Fibroblast of villous mesenchyme (primary cell): ENCODE measurements around the gene RASSF6. TPM values are rescaled to one million over a fixed set of nuclear protein-coding genes. Genes with fewer than 3 reads are reported as not detected.
"Not testable (repeated sequence)": the region's sequence is repeated elsewhere in the genome, so short reads cannot be mapped to it uniquely, and the experiment has no call there.

ENCODE experiments used
- DNase-seq: peaks from one replicate; pipeline ENCODE4 v3.0.0-alpha.2; 2010; ENCODE audit warnings: low read depth
- H3K4me3 ChIP-seq: 2 replicates; pipeline ENCODE4 v1.5.1; 2011; ENCODE audit warnings: low read depth, mild to moderate bottlenecking, low read length
- total RNA-seq: library from RNA; depleted of rRNA; stranded (reverse); fragments of >200 nt; gene quantifications from 2 replicates; pipeline ENCODE4 v1.2.3, GENCODE V29; 2012
- TF ChIP-seq, protein P1 (sequence below): IDR thresholded peaks from 2 replicates; pipeline ENCODE4 v1.5.1; 2012; ENCODE audit warnings: low read depth, mild to moderate bottlenecking, low read length; ENCODE audit not compliant: insufficient read depth

Gene RASSF6, protein sequence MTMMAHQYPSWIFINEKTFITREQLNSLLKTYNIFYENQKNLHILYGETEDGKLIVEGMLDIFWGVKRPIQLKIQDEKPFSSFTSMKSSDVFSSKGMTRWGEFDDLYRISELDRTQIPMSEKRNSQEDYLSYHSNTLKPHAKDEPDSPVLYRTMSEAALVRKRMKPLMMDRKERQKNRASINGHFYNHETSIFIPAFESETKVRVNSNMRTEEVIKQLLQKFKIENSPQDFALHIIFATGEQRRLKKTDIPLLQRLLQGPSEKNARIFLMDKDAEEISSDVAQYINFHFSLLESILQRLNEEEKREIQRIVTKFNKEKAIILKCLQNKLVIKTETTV
- not detected in 2 replicates for total RNA-seq

DNA sequence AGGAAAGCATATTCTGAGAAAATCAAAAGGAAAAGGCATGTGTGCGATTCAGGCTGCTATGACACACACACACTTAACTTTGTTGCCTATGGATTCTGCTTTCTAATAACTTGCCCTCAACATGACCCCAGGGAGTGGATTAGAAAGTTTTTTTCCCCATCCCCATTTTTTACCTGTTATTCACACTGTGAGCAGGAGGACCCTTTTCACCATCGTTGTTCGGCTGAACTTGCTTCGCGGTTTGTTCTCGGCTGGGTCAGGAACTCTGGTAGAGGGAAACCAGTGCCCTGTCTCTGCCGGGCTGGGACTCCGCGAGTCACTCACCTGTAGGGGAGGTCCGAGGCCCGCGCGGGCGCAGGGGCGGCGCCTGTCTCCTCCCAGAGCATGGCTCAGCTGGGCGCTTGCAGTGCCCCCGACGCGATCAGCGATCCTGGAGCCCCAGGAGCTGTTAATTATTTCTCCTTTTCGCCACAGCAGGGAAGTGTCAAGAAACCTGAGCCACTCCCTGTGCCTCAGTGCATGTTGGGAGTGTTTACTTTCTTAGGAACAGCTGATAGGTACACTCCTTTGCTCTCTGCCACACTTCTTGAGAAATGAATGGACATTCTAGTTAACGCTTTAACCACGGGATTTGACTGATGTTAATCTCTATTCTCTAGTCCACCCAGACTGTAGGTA is at the start of gene RASSF6:
Gene RASSF6, minus strand, starts transcription at position 322 of the 678 bp plus-strand sequence. CDS start 8,641 bp downstream, outside the sequence.
- no peak for DNase-seq
- TF ChIP-seq, protein P1, sequence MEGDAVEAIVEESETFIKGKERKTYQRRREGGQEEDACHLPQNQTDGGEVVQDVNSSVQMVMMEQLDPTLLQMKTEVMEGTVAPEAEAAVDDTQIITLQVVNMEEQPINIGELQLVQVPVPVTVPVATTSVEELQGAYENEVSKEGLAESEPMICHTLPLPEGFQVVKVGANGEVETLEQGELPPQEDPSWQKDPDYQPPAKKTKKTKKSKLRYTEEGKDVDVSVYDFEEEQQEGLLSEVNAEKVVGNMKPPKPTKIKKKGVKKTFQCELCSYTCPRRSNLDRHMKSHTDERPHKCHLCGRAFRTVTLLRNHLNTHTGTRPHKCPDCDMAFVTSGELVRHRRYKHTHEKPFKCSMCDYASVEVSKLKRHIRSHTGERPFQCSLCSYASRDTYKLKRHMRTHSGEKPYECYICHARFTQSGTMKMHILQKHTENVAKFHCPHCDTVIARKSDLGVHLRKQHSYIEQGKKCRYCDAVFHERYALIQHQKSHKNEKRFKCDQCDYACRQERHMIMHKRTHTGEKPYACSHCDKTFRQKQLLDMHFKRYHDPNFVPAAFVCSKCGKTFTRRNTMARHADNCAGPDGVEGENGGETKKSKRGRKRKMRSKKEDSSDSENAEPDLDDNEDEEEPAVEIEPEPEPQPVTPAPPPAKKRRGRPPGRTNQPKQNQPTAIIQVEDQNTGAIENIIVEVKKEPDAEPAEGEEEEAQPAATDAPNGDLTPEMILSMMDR = no peak
- peak within 1 kb of the TSS; percentile 21 for H3K4me3 ChIP-seq

DNA sequence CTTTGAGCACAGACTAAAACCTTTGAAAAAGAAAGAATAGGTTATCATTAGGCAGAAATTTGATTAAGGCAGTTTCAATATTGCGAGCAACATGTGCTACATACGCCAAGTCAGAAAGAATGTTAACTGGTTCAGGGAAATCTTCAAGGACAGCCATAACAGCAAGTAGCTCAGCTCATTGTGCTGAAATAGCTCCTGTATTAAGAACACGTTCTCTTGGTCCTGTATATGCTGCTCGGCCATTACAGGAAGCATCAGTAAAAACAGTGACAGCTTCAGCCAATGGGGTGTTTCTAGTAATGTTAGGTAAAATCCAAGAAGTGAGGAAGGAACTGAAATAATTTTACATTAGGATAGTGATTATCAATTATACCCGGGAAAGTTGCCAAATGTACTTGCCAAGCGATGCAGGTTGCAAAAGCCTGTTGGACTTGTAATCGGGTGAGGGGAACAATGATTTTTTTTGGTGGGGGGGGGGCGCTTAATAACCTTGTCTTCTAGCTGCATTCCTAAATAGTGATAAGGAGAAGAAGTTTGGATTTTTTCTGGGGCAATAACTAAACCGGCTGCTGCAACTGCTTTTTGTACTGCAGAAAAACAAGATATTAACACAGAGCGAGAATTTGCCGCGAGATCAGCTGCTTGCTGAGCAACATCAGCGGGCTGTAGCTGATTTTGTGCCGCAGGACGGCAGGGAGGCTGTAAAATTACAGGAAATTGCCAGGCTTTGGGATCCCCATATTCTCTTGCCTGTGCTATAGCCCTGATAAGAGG is 49.4 kb upstream of the RASSF6 start:
- TF ChIP-seq, protein P1 = no peak
- DNase-seq = no peak
- no peak overlapping the region for H3K4me3 ChIP-seq

DNA sequence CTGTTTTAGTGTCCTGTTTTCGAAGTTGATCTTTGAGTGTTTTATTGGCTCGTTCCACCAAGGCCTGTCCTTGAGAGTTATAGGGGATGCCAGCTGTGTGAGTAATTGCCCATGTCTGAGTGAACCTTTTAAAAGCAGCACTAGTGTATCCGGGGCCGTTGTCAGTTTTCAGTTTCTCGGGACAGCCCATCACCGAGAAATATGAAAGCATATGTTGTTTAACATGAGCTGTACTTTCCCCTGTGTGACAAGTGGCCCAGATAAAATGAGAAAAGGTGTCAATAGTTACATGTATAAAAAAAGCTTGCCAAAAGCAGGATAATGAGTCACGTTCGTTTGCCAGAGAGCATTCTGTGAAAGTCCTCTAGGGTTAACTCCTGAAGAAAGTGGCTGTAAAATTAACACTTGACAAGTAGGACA is 48.6 kb upstream of the RASSF6 start:
- TF ChIP-seq, protein P1 = no peak
- peak; percentile 56 for DNase-seq
- H3K4me3 ChIP-seq = no peak overlapping the region

DNA sequence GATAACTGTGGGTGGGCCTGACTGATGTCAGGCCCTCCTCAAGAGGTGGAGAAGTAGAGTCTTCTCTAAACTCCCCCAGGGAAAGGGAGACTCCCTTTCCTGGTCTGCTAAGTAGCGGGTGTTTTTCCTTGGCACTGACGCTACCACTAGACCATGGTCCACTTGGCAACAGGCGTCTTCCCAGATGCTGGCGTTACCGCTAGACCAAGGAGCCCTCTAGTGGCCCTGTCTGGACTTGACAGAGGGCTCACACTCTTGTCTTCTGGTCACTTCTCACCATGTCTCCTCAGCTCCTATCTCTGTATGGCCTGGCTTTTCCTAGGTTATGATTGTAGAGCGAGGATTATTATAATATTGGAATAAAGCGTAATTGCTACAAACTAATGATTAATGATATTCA is 45.7 kb upstream of the RASSF6 start:
- DNase-seq, H3K4me3 ChIP-seq: not testable (repeated sequence)

DNA sequence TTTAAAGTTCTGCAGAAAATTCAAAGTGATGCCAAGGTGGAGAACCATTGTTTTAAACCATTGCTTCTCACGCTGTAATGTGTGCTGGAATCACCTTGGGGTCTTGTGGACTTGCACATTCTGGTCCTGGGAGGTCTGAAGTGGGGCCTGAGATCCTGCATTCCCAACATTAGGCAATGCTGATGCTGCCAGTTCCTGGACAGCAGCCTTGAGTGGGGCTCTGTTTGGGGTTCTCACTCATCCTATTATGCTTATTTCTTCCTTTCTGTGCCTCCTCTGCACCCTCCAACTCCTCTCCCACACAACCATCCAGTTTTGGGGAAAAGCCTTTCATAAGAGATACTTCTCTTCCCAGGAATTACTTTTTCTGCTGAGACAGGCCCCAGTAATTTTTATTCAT is 44.2 kb upstream of the RASSF6 start:
- no peak overlapping the region for H3K4me3 ChIP-seq
- DNase-seq = no peak
- TF ChIP-seq, protein P1 = no peak

DNA sequence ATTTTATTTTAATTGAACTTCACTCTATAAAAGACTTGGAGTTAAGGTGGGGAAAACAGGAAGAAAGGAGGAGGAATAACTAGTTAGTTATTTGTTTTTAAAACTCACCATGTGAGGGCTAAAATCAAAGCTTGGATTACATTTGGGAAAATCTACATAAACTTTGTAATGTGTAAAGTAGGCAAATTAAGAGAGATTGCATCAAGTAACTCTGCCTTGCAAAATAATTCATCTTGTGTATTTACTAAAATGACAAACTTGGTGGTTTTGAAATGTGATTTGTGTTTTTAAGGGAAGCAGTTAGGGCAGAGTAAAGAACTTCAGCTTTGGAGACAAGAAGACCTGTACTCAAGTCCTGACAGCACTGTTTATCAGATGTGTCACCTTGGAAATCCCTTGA is 43.3 kb upstream of the RASSF6 start:
- TF ChIP-seq, protein P1 = no peak
- no peak overlapping the region for H3K4me3 ChIP-seq
- DNase-seq = no peak
